Measurements from ENCODE around the gene C17orf75.

C17orf75 gene

DNA sequence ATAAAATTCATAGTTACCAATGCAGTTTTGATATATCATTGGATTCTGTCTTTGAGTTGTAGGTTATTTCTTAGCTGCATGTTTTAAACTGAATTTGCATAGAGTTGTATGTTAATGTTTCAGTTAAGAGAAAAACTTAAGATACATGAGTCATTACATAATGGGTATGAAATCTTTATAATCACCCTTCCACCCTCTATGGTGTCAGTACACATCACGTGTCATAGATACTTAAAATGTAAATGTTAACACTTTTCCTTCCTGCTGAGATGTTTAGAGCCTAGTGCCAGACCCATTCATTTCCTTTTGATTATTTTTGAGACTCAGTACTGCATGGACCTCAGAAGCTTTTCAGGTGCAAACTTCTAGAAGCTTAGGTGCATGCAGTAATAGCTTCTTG lies 28.5 kb upstream of the C17orf75 start:
- peaks cover 66% of the 10 kb centered on the region for H4K20me1 ChIP-seq (ENCODE audit: insufficient read depth, low read length)

GRCh38 chr17:32361270-32361669 lies 19.3 kb upstream of the C17orf75 start:
- H3K27me3 ChIP-seq (ENCODE audit: low read depth, low read length), result no peaks in the 10 kb centered on the region
- H4K20me1 ChIP-seq (ENCODE audit: insufficient read depth, low read length), result peaks cover 66% of the 10 kb centered on the region
- no peak for TF ChIP-seq CTCF (IDR thresholded peaks at IDR 0.05; ENCODE audit: low read depth, low read length)
- no peak for TF ChIP-seq EZH2phosphoT487 (IDR thresholded peaks at IDR 0.05; ENCODE audit: low read depth)
- H3K4me2 ChIP-seq (ENCODE audit: low read length), result no peak overlapping the region
- peaks cover 85% of the 10 kb centered on the region for H3K79me2 ChIP-seq (ENCODE audit: low read length)
- no peak overlapping the region for H3K9ac ChIP-seq (ENCODE audit: low read length)
- H3K27ac ChIP-seq (ENCODE audit: low read length), result no peak overlapping the region
- no peak overlapping the region for H3K4me3 ChIP-seq (ENCODE audit: low read length)
- H3K9me3 ChIP-seq (ENCODE audit: insufficient read depth, low read length), result no peaks in the 10 kb centered on the region
- H2AFZ ChIP-seq (ENCODE audit: low read depth, low read length), result no peak overlapping the region
- no peaks in the 10 kb centered on the region for H3K4me1 ChIP-seq (ENCODE audit: low read length)
- H3K36me3 ChIP-seq (replicated peaks; ENCODE audit: low read depth, low read length), result peaks cover 68% of the 10 kb centered on the region

More for the DNA sequence above, 28.5 kb upstream of the C17orf75 start:
- no peak overlapping the region for H3K4me2 ChIP-seq (ENCODE audit: low read length)
- H3K27ac ChIP-seq (ENCODE audit: low read length), result no peak overlapping the region
- H3K4me1 ChIP-seq (ENCODE audit: low read length), result peaks cover 15% of the 10 kb centered on the region
- no peak overlapping the region for H2AFZ ChIP-seq (ENCODE audit: low read depth, low read length)
- peaks cover 85% of the 10 kb centered on the region for H3K79me2 ChIP-seq (ENCODE audit: low read length)
- peaks cover 80% of the 10 kb centered on the region for H3K36me3 ChIP-seq (replicated peaks; ENCODE audit: low read depth, low read length)
- H3K27me3 ChIP-seq (ENCODE audit: low read depth, low read length), result no peaks in the 10 kb centered on the region
- H3K9ac ChIP-seq (ENCODE audit: low read length), result no peak overlapping the region
- no peak overlapping the region for H3K4me3 ChIP-seq (ENCODE audit: low read length)
- TF ChIP-seq EZH2phosphoT487 (IDR thresholded peaks at IDR 0.05; ENCODE audit: low read depth), result no peak
- no peak for TF ChIP-seq CTCF (IDR thresholded peaks at IDR 0.05; ENCODE audit: low read depth, low read length)
- no peaks in the 10 kb centered on the region for H3K9me3 ChIP-seq (ENCODE audit: insufficient read depth, low read length)

DNA sequence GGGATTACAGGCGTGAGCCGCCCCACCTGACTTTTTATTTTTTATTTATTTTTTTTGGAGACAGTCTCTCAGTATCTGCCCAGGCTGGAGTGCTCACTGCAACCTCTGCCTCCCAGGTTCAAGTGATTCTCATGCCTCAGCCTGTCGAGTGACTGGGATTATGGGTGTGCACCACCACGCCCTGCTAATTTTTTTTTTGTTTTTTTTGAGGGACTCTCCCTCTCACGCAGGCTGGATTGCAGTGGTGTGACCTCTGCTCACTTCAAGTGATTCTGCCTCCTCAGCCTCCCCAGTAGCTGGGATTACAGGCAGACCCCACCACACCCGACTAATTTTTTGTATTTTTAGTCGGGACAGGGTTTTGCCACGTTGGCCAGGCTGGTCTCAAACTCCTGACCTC lies 15.6 kb upstream of the C17orf75 start:
- Histone ChIP-seq H3K27ac (ENCODE audit: low read length) (no peak overlapping the region), H3K9me3 (ENCODE audit: insufficient read depth, low read length) (no peaks in the 10 kb centered on the region), H3K79me2 (ENCODE audit: low read length) (peaks cover 99% of the 10 kb centered on the region), H3K4me3 (ENCODE audit: low read length) (no peak overlapping the region), H3K36me3 (replicated peaks; ENCODE audit: low read depth, low read length) (peaks cover 68% of the 10 kb centered on the region), H2AFZ (ENCODE audit: low read depth, low read length) (no peak overlapping the region), H3K9ac (ENCODE audit: low read length) (no peak overlapping the region), H3K4me2 (ENCODE audit: low read length) (no peak overlapping the region), H4K20me1 (ENCODE audit: insufficient read depth, low read length) (peaks cover 76% of the 10 kb centered on the region), H3K27me3 (ENCODE audit: low read depth, low read length) (no peaks in the 10 kb centered on the region), H3K4me1 (ENCODE audit: low read length) (no peaks in the 10 kb centered on the region)
- TF ChIP-seq CTCF (IDR thresholded peaks at IDR 0.05; ENCODE audit: low read depth, low read length) (no peak), EZH2phosphoT487 (IDR thresholded peaks at IDR 0.05; ENCODE audit: low read depth) (no peak)

DNA sequence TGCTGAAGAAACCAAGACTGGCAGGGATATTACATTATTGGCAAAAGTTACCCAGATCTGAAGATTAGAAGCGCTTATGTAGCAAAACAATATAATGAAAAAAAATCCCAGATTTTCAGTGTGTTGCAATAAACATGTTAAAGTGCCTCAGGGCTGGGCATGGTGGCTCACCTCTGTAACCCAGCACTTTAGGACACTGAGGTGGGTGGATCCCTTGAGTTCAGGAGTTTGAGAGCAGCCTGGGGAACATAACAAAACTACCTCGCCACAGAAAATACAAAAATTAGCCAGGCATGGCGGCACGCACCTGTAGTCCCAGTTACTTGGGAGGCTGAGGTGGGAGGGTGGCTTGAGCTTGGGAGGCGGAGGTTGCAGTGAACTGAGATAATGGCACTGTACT lies 14.8 kb upstream of the C17orf75 start:
- no peak overlapping the region for H3K4me3 ChIP-seq (ENCODE audit: low read length)
- no peak overlapping the region for H3K27ac ChIP-seq (ENCODE audit: low read length)
- H3K36me3 ChIP-seq (replicated peaks; ENCODE audit: low read depth, low read length), result peaks cover 67% of the 10 kb centered on the region
- no peak for TF ChIP-seq CTCF (IDR thresholded peaks at IDR 0.05; ENCODE audit: low read depth, low read length)
- TF ChIP-seq EZH2phosphoT487 (IDR thresholded peaks at IDR 0.05; ENCODE audit: low read depth), result no peak
- H3K4me2 ChIP-seq (ENCODE audit: low read length), result no peak overlapping the region
- no peak overlapping the region for H2AFZ ChIP-seq (ENCODE audit: low read depth, low read length)
- no peaks in the 10 kb centered on the region for H3K9me3 ChIP-seq (ENCODE audit: insufficient read depth, low read length)
- H4K20me1 ChIP-seq (ENCODE audit: insufficient read depth, low read length), result peaks cover 76% of the 10 kb centered on the region
- peaks cover 99% of the 10 kb centered on the region for H3K79me2 ChIP-seq (ENCODE audit: low read length)
- H3K27me3 ChIP-seq (ENCODE audit: low read depth, low read length), result no peaks in the 10 kb centered on the region
- H3K9ac ChIP-seq (ENCODE audit: low read length), result no peak overlapping the region
- H3K4me1 ChIP-seq (ENCODE audit: low read length), result peaks cover 2% of the 10 kb centered on the region

All from OCI-LY3 (cell line).